ENCODE measurements around the gene SPATA19.

Gene SPATA19

GRCh38 chr11:133835593-133836548 is 9.4 kb downstream of the SPATA19 start:
- DNase-seq, result no peak

- no peak for DNase-seq
These were observed 10.4 kb downstream of the SPATA19 start for GRCh38 chr11:133834682-133835592.

GRCh38 chr11:133833898-133834681 is 11.2 kb downstream of the SPATA19 start:
- no peak for DNase-seq

- DNase-seq, result no peak
These were observed 12.1 kb downstream of the SPATA19 start for GRCh38 chr11:133832991-133833897.

GRCh38 chr11:133832096-133832990 is 13.0 kb downstream of the SPATA19 start:
- DNase-seq, result no peak

GRCh38 chr11:133830931-133831907 is 14.1 kb downstream of the SPATA19 start:
- no peak for DNase-seq

- no peak for DNase-seq
These were observed 15.7 kb downstream of the SPATA19 start for GRCh38 chr11:133829566-133829965.

GRCh38 chr11:133828871-133829270 is 16.4 kb downstream of the SPATA19 start:
- no peak for DNase-seq

- no peak for DNase-seq
These were observed 17.8 kb downstream of the SPATA19 start for GRCh38 chr11:133827556-133827955.

GRCh38 chr11:133826866-133827265 is 18.4 kb downstream of the SPATA19 start:
- no peak for DNase-seq

- DNase-seq, result no peak
These were observed 19.6 kb downstream of the SPATA19 start for GRCh38 chr11:133825666-133826065.

- no peak for DNase-seq
These were observed 20.2 kb downstream of the SPATA19 start for GRCh38 chr11:133825156-133825555.

- no peak for DNase-seq
These were observed 20.7 kb downstream of the SPATA19 start for GRCh38 chr11:133824593-133824992.

GRCh38 chr11:133823614-133824013 is 21.7 kb downstream of the SPATA19 start:
- DNase-seq, result no peak

GRCh38 chr11:133823211-133823610 is 22.1 kb downstream of the SPATA19 start:
- DNase-seq, result no peak

- DNase-seq, result no peak
These were observed 23.5 kb downstream of the SPATA19 start for GRCh38 chr11:133821776-133822175.

- DNase-seq, result no peak
These were observed 25.5 kb downstream of the SPATA19 start for GRCh38 chr11:133819746-133820315.

GRCh38 chr11:133819114-133819513 is 26.2 kb downstream of the SPATA19 start:
- no peak for DNase-seq

- no peak for DNase-seq
These were observed 27.0 kb downstream of the SPATA19 start for GRCh38 chr11:133818302-133818701.
